KMS-11 (cell line): ENCODE results near the gene SLC25A29.
A peak's percentile ranks its signal among the peaks of the same experiment; 100 is the strongest.

ENCODE experiments used
- H2AFZ ChIP-seq: fragments of 200-600 bp; sonication (generic); 2 replicates; pipeline ENCODE4 v1.6.1; 2016; ENCODE audit warnings: antibody characterized with exemption, mixed run types, low read depth
- H3K27ac ChIP-seq: fragments of 200-600 bp; sonication (generic); 2 replicates; pipeline ENCODE4 v1.6.1; 2016; ENCODE audit warnings: mild to moderate bottlenecking, mixed run types
- H3K27me3 ChIP-seq: fragments of 200-600 bp; sonication (generic); 2 replicates; pipeline ENCODE4 v1.6.1; 2017; ENCODE audit warnings: mild to moderate bottlenecking, low read depth, mixed run types, moderate library complexity; ENCODE audit not compliant: insufficient read depth
- H3K36me3 ChIP-seq: fragments of 200-600 bp; sonication (generic); 2 replicates; pipeline ENCODE4 v1.6.1; 2017; ENCODE audit warnings: mild to moderate bottlenecking, mixed run types; ENCODE audit not compliant: insufficient read depth
- H3K4me1 ChIP-seq: fragments of 200-600 bp; sonication (generic); 2 replicates; pipeline ENCODE4 v1.6.1; 2016; ENCODE audit warnings: mild to moderate bottlenecking, low read depth, mixed run types; ENCODE audit not compliant: poor library complexity, severe bottlenecking
- H3K4me2 ChIP-seq: fragments of 200-600 bp; sonication (generic); 2 replicates; pipeline ENCODE4 v1.7.0; 2016; ENCODE audit warnings: mild to moderate bottlenecking, mixed run types
- H3K4me3 ChIP-seq: fragments of 200-600 bp; sonication (generic); IDR thresholded peaks from 2 replicates; pipeline ENCODE4 v1.6.1; 2017; ENCODE audit warnings: low read depth, low read length, mixed read lengths; ENCODE audit not compliant: insufficient read depth
- H3K79me2 ChIP-seq: fragments of 200-600 bp; sonication (generic); 2 replicates; pipeline ENCODE4 v1.6.1; 2016; ENCODE audit warnings: low read depth, mixed run types; ENCODE audit not compliant: insufficient read depth
- H3K9ac ChIP-seq: fragments of 200-600 bp; sonication (generic); 2 replicates; pipeline ENCODE4 v1.6.1; 2016; ENCODE audit warnings: mild to moderate bottlenecking, mixed run types
- H4K20me1 ChIP-seq: fragments of 200-600 bp; sonication (generic); 2 replicates; pipeline ENCODE4 v1.6.1; 2016; ENCODE audit warnings: mild to moderate bottlenecking, mixed run types; ENCODE audit not compliant: insufficient read depth
- CTCF ChIP-seq: fragments of 200-600 bp; sonication (generic); conservative IDR thresholded peaks from 2 replicates; pipeline ENCODE4 v1.6.1; 2017; ENCODE audit warnings: low read depth, mild to moderate bottlenecking, antibody characterized with exemption, low read length, moderate library complexity, mixed read lengths

Gene SLC25A29

GRCh38 chr14:100342195-100342594 lies 36.0 kb upstream of the SLC25A29 start:
- Histone ChIP-seq H3K79me2 (no peaks in the 10 kb centered on the region), H3K4me3 (no peak overlapping the region), H3K4me1 (peaks cover 19% of the 10 kb centered on the region), H3K4me2 (no peak overlapping the region; the same call in 1 of the 2 replicates), H3K36me3 (no peaks in the 10 kb centered on the region), H4K20me1 (no peaks in the 10 kb centered on the region), H2AFZ (no peak overlapping the region), H3K27me3 (no peaks in the 10 kb centered on the region), H3K9ac (no peak overlapping the region), H3K27ac (no peak overlapping the region)
- TF ChIP-seq CTCF: no peak

- no peak for TF ChIP-seq CTCF
- Histone ChIP-seq H3K36me3 (no peaks in the 10 kb centered on the region), H3K27ac (peak overlapping the region; percentile 38; the same call in 1 of the 2 replicates), H3K9ac (no peak overlapping the region), H4K20me1 (no peaks in the 10 kb centered on the region), H3K4me2 (peak overlapping the region; percentile 17; the same call in 1 of the 2 replicates), H3K4me1 (peaks cover 19% of the 10 kb centered on the region), H3K4me3 (no peak overlapping the region), H2AFZ (no peak overlapping the region), H3K27me3 (no peaks in the 10 kb centered on the region), H3K79me2 (no peaks in the 10 kb centered on the region)
Observed at GRCh38 chr14:100341301-100342031, 35.2 kb upstream of the SLC25A29 start.

GRCh38 chr14:100340423-100340813 lies 34.2 kb upstream of the SLC25A29 start:
- Histone ChIP-seq H3K9ac (no peak overlapping the region), H3K36me3 (no peaks in the 10 kb centered on the region), H3K27ac (no peak overlapping the region)

GRCh38 chr14:100339766-100340422 lies 33.6 kb upstream of the SLC25A29 start:
- H3K9ac ChIP-seq: no peak overlapping the region
- H3K27ac ChIP-seq: no peak overlapping the region

More at GRCh38 chr14:100340423-100340813, 34.2 kb upstream of the SLC25A29 start:
- H3K4me3 ChIP-seq: no peak overlapping the region
- no peaks in the 10 kb centered on the region for H3K79me2 ChIP-seq
- no peak overlapping the region for H2AFZ ChIP-seq
- no peaks in the 10 kb centered on the region for H3K27me3 ChIP-seq
- no peak for TF ChIP-seq CTCF
- no peak overlapping the region for H3K4me2 ChIP-seq
- H3K4me1 ChIP-seq: peaks cover 19% of the 10 kb centered on the region
- no peaks in the 10 kb centered on the region for H4K20me1 ChIP-seq

More at GRCh38 chr14:100339766-100340422, 33.6 kb upstream of the SLC25A29 start:
- TF ChIP-seq CTCF: no peak
- no peaks in the 10 kb centered on the region for H3K27me3 ChIP-seq
- no peak overlapping the region for H2AFZ ChIP-seq
- H3K36me3 ChIP-seq: no peaks in the 10 kb centered on the region
- peaks cover 19% of the 10 kb centered on the region for H3K4me1 ChIP-seq
- no peaks in the 10 kb centered on the region for H4K20me1 ChIP-seq
- no peaks in the 10 kb centered on the region for H3K79me2 ChIP-seq
- no peak overlapping the region for H3K4me3 ChIP-seq
- no peak overlapping the region for H3K4me2 ChIP-seq
